H4 (cell line): ENCODE measurements around the gene PCDHGB4. TPM values are rescaled to one million over a fixed set of nuclear protein-coding genes. Genes with fewer than 3 reads are reported as not detected.
"Not testable (repeated sequence)": the region's sequence is repeated elsewhere in the genome, so short reads cannot be mapped to it uniquely, and the experiment has no call there.

Experiments
- DNase-seq: peaks from one replicate; pipeline ENCODE4 v3.0.0-alpha.2; 2015; ENCODE audit warnings: low spot score
- total RNA-seq: library from RNA; depleted of rRNA; stranded (reverse); fragments of >200 nt; shearing (Covaris generic); gene quantifications from 2 replicates; pipeline ENCODE4 v1.2.3, GENCODE V29; 2014; rRNA removed

Gene PCDHGB4
- total RNA-seq, 1 experiment from 2014 or later, result 0.21 TPM

DNA sequence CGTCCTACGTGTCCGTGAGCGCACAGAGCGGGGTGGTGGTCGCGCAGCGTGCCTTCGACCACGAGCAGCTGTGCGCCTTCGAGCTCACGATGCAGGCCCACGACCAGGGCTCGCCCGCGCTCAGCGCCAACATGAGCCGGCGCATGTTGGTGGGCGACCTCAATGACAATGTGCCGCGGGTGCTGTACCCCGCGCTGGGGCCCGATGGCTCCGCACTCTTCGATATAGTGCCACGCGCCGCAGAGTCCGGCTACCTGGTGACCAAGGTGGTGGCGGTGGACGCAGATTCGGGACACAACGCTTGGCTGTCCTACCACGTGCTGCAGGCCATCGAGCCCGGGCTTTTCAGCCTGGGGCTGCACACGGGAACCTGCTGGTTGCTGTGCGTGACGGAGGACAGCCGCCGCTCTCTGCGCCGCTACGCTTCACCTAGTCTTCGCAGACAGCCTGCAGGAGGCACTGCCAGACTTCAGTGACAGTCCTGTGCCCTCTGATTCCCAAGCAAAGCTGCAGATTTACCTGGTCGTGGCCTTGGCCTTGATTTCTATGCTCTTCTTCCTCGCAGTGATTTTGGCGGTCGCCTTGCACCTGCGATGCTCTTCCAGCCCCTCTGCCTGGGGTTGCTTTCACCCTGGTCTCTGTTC, 40.4 kb downstream of the PCDHGB4 start:
- no peak for DNase-seq

DNA sequence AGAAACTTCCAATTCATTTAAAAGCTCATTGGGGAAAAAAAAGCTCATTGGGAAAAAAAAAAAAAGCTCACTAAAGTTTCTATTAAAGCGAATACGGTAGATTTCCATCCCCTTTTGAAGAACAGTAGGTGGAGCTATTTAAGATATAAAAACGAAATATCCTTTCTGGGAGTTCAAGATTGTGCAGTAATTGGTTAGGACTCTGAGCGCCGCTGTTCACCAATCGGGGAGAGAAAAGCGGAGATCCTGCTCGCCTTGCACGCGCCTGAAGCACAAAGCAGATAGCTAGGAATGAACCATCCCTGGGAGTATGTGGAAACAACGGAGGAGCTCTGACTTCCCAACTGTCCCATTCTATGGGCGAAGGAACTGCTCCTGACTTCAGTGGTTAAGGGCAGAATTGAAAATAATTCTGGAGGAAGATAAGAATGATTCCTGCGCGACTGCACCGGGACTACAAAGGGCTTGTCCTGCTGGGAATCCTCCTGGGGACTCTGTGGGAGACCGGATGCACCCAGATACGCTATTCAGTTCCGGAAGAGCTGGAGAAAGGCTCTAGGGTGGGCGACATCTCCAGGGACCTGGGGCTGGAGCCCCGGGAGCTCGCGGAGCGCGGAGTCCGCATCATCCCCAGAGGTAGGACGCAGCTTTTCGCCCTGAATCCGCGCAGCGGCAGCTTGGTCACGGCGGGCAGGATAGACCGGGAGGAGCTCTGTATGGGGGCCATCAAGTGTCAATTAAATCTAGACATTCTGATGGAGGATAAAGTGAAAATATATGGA, 43.0 kb downstream of the PCDHGB4 start, which contains the start of gene PCDHGA12:
TSS of gene PCDHGA12 (plus strand) at position 176 of the 782 bp plus-strand sequence. CDS start at position 429, 253 bp downstream.
- DNase-seq, result no peak

DNA sequence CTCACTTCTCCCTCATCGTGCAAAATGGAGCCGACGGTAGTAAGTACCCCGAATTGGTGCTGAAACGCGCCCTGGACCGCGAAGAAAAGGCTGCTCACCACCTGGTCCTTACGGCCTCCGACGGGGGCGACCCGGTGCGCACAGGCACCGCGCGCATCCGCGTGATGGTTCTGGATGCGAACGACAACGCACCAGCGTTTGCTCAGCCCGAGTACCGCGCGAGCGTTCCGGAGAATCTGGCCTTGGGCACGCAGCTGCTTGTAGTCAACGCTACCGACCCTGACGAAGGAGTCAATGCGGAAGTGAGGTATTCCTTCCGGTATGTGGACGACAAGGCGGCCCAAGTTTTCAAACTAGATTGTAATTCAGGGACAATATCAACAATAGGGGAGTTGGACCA, 43.8 kb downstream of the PCDHGB4 start:
- no peak for DNase-seq

DNA sequence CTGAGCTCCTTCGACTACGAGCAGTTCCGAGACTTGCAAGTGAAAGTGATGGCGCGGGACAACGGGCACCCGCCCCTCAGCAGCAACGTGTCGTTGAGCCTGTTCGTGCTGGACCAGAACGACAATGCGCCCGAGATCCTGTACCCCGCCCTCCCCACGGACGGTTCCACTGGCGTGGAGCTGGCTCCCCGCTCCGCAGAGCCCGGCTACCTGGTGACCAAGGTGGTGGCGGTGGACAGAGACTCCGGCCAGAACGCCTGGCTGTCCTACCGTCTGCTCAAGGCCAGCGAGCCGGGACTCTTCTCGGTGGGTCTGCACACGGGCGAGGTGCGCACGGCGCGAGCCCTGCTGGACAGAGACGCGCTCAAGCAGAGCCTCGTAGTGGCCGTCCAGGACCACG, 44.8 kb downstream of the PCDHGB4 start:
- not testable (repeated sequence) for DNase-seq

DNA sequence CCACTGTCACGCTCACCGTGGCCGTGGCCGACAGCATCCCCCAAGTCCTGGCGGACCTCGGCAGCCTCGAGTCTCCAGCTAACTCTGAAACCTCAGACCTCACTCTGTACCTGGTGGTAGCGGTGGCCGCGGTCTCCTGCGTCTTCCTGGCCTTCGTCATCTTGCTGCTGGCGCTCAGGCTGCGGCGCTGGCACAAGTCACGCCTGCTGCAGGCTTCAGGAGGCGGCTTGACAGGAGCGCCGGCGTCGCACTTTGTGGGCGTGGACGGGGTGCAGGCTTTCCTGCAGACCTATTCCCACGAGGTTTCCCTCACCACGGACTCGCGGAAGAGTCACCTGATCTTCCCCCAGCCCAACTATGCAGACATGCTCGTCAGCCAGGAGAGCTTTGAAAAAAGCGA, 45.2 kb downstream of the PCDHGB4 start:
- not testable (repeated sequence) for DNase-seq

DNA sequence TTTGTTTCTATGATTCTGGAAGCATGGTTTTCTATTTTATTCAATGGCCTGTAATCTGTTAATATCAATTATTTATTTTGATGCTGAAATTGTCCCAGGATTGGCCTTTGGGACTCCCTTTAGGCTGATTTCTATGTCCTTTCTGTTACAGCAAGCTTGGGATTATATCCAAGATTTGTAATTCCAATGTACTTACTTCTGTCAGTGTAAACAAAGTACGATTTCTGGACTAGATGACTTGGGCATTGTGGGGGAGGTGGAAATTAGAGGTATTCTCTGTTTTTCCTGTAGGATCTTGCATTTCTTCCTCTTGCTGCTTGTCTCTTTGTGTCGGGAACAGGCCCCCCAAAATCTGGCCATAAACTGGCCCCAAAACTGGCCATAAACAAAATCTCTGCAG, 46.5 kb downstream of the PCDHGB4 start:
- DNase-seq, result no peak

DNA sequence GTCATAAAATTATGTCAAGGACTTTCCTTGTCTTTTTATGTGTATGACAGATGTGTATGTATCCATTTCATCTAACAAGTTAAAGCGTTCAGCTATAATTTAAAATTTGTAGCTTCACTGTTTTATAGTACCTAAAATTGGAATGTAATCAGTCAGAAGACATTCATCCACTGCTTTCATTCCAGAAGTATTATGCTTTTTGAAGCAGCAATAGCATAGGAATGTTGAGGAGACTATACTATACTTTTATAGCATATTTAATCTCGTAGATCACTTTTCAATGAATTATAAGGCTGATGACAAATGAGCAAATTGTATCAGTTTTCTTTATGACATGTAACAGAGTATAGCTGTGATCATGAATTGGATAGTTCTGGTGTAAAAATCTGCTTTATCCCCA, 49.7 kb downstream of the PCDHGB4 start:
- DNase-seq, result no peak

DNA sequence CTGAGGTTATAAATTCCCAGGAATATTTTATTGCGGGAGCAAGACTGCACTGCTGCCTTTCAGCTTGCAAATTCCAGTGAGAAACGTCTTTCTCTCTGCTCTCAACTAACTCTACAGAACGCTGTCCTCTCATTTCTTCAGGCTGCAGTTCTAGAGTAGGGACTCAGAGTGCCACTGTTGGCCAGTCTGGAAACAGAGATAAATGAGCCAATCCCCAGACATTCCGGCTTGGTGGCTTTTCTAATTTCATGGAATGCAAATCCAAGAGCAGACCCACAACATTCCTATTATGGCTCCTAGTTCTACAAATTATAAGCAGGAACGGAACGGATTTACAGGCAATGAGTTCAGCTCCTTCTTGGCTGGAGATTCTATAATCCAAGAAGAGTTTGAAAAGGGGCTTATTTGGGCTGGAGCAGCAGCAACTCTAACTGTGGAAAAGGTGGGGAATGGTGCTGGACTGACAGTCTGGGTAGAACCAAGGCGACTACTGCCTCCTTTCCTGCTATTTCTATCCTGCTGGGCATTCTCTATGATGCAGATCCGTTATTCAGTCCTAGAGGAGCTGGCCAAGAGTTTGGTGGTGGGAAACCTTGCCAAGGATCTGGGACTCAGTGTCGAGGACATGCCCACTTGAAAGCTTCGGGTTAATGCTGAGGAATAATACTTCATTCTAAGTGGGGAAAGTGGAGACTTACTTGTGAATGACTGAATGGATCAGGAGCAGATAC, 52.1 kb downstream of the PCDHGB4 start:
- no peak for DNase-seq

Other genes starting within 250 kb of the PCDHGB4 start
- 3.6 and 4.1 TPM in 2 replicates for gene PCDHB6, start 237.6 kb upstream of the PCDHGB4 start, total RNA-seq
- gene PCDHB7, start 215.1 kb upstream of the PCDHGB4 start, total RNA-seq, result 5.1 and 6.9 TPM in 2 replicates
- gene PCDHB8, start 209.9 kb upstream of the PCDHGB4 start, total RNA-seq, result 12.4 and 12.7 TPM in 2 replicates
- gene PCDHB16, start 205.3 kb upstream of the PCDHGB4 start, total RNA-seq, result 3.3 and 3.7 TPM in 2 replicates
- gene PCDHB9, start 200.5 kb upstream of the PCDHGB4 start, total RNA-seq, result 10.0 and 11.9 TPM in 2 replicates
- gene PCDHB10, start 195.3 kb upstream of the PCDHGB4 start, total RNA-seq, result 2.9 and 4.5 TPM in 2 replicates
- 4.5 and 5.6 TPM in 2 replicates for gene PCDHB11, start 188.1 kb upstream of the PCDHGB4 start, total RNA-seq
- gene PCDHB12, start 179.0 kb upstream of the PCDHGB4 start, total RNA-seq, result 5.2 and 5.6 TPM in 2 replicates
- 1.2 and 2.0 TPM in 2 replicates for gene PCDHB13, start 173.8 kb upstream of the PCDHGB4 start, total RNA-seq
- 5.6 and 6.2 TPM in 2 replicates for gene PCDHB14, start 164.4 kb upstream of the PCDHGB4 start, total RNA-seq
- 0.16 and 2.1 TPM in 2 replicates for gene PCDHB15, start 142.3 kb upstream of the PCDHGB4 start, total RNA-seq
- gene SLC25A2, start 83.6 kb upstream of the PCDHGB4 start, total RNA-seq, result not detected in 2 replicates
- 51.2 and 74.8 TPM in 2 replicates for gene TAF7, start 66.9 kb upstream of the PCDHGB4 start, total RNA-seq
- 0.51 and 1.6 TPM in 2 replicates for gene PCDHGA1, start 57.2 kb upstream of the PCDHGB4 start, total RNA-seq
- gene PCDHGA2, start 48.9 kb upstream of the PCDHGB4 start, total RNA-seq, result 0.99 and 1.6 TPM in 2 replicates
- 10.3 and 11.5 TPM in 2 replicates for gene PCDHGA3, start 43.9 kb upstream of the PCDHGB4 start, total RNA-seq
- gene PCDHGB1, start 37.6 kb upstream of the PCDHGB4 start, total RNA-seq, result 0.43 and 3.1 TPM in 2 replicates
- 0.74 and 0.97 TPM in 2 replicates for gene PCDHGA4, start 32.7 kb upstream of the PCDHGB4 start, total RNA-seq
- gene PCDHGB2, start 27.7 kb upstream of the PCDHGB4 start, total RNA-seq, result 1.6 and 1.9 TPM in 2 replicates
- gene PCDHGA5, start 23.5 kb upstream of the PCDHGB4 start, total RNA-seq, result 0.49 and 0.50 TPM in 2 replicates
- 0.87 and 1.2 TPM in 2 replicates for gene PCDHGB3, start 17.5 kb upstream of the PCDHGB4 start, total RNA-seq
- gene PCDHGA6, start 13.8 kb upstream of the PCDHGB4 start, total RNA-seq, result 0.97 and 1.5 TPM in 2 replicates
- 0.27 and 0.29 TPM in 2 replicates for gene PCDHGA7, start 5.0 kb upstream of the PCDHGB4 start, total RNA-seq
- 0.39 and 0.74 TPM in 2 replicates for gene PCDHGA8, start 4.9 kb downstream of the PCDHGB4 start, total RNA-seq
- 0.04 and 0.43 TPM in 2 replicates for gene PCDHGB5, start 10.2 kb downstream of the PCDHGB4 start, total RNA-seq
- gene PCDHGA9, start 15.1 kb downstream of the PCDHGB4 start, total RNA-seq, result 1.1 and 1.8 TPM in 2 replicates
- 0.02 and 0.33 TPM in 2 replicates for gene PCDHGB6, start 20.3 kb downstream of the PCDHGB4 start, total RNA-seq
- 1.4 and 1.9 TPM in 2 replicates for gene PCDHGA10, start 25.3 kb downstream of the PCDHGB4 start, total RNA-seq
- gene PCDHGB7, start 30.0 kb downstream of the PCDHGB4 start, total RNA-seq, result 0.58 and 1.4 TPM in 2 replicates
- 0.66 and 1.3 TPM in 2 replicates for gene PCDHGA11, start 33.4 kb downstream of the PCDHGB4 start, total RNA-seq
- gene PCDHGA12, start 42.8 kb downstream of the PCDHGB4 start, total RNA-seq, result 0.14 and 0.76 TPM in 2 replicates
- gene PCDHGC3, start 88.3 kb downstream of the PCDHGB4 start, total RNA-seq, result 50.8 and 61.5 TPM in 2 replicates
- 0.10 TPM in 1 of 2 replicates, not detected in the other for gene PCDHGC4, start 97.3 kb downstream of the PCDHGB4 start, total RNA-seq
- 0.06 and 0.18 TPM in 2 replicates for gene PCDHGC5, start 101.4 kb downstream of the PCDHGB4 start, total RNA-seq
- 24.3 and 40.7 TPM in 2 replicates for gene DIAPH1, start 231.3 kb downstream of the PCDHGB4 start, total RNA-seq
- gene HDAC3, start 249.2 kb downstream of the PCDHGB4 start, total RNA-seq, result 76.5 and 82.1 TPM in 2 replicates
- 4.5 and 8.4 TPM in 2 replicates for gene RELL2, start 249.3 kb downstream of the PCDHGB4 start, total RNA-seq